HG03066 (cell line): Measurements from ENCODE around the gene GADD45GIP1.

Experiments used
- ATAC-seq: cut with Tn5 transposase; IDR thresholded peaks from one replicate; pipeline ENCODE4 v1.9.1; 2021; ENCODE audit warnings: low read depth; ENCODE audit not compliant: unreplicated experiment

GADD45GIP1 gene

GRCh38 chr19:12913851-12914690, 43.0 kb downstream of the GADD45GIP1 start:
- ATAC-seq, result no peak

GRCh38 chr19:12913011-12913561, 43.9 kb downstream of the GADD45GIP1 start:
- no peak for ATAC-seq

GRCh38 chr19:12912571-12912970, 44.5 kb downstream of the GADD45GIP1 start:
- no peak for ATAC-seq

GRCh38 chr19:12907166-12907565, 49.9 kb downstream of the GADD45GIP1 start:
- ATAC-seq, result no peak
